DMS114 treated with DMSO at 0.1 percent for 48 hours (cell line): ENCODE data around the gene GHRHR.

ENCODE experiments used
- DNase-seq: peaks from one replicate; lab custom pipeline; 2025; ENCODE audit not compliant: unreplicated experiment; lab: John Stamatoyannopoulos, UW

The GHRHR gene

DNA sequence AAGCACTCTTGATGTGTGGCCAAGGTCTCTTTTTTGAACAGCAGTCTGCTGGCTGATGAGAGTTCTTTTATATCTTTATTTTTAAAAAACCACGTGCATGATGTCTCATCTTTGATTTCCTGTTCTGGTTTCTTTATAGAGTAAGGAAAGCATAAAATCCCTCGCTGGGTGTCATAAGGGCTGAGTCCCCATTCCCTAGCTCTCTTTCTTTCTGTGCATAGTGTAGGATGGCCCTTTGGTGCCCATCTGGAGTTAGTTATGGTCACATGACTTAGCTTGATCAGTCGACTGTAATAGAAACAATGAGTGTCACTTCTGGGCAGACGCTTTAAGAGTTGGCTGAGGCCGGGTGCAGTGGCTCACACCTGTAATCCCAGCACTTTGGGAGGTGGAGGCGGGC is 38.5 kb downstream of the GHRHR start:
- no peak for DNase-seq

DNA sequence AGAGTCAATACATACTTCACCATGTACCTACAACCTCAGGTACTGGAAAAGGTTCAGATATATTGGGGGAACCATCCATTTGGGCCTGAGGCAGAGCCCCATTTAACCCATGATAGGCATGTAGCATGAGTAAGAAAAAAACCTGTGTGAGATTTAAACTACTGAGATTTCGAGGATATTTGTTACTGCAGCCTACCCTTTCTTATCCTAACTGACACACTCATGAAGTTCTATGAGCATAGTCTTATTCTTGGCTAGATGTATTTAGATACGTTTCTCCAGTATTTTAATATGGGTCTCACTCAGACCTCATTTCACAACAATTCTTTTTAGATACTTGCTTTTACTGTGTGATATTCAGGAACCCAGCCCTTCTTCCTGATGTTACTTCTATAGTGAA is 39.3 kb downstream of the GHRHR start:
- DNase-seq, result no peak

DNA sequence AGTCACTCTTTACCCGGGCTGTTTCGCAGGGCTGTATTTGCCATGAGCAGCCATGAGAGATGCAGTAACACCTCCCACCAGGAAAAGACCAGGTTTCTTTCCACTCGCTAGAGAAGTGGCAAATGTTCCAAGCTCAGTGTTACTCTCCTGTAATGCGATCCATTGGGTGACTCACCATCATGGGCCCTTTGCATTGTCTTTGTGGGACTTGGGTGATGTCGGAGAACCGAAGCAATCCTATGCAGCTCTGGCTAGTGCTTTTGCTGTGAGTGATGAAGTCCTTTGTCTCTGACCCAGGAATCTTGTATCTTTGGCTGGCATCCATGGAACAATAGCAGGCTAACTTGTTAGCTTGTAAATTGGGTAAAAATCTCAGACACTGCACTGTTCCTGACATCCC is 40.0 kb downstream of the GHRHR start:
- DNase-seq, result no peak

DNA sequence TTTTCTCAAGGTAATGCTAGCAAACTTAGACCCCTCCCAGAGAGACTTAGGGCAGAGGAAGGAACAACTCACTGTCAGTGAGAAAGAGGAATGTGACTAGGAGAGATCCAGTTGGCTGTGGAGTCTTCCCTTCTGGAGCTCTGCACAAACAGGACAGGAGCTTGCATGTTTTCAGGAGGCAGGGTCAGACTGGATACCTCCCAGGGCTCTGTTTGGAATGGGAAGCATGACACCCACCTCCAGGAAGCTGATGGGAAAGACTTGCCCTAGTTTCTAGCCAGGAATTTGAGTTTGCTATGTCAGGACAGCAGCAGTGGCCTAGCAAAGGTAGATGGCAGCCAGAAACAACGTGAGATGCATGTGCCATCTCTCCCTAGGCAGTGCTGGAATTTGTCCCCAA is 40.6 kb downstream of the GHRHR start:
- DNase-seq, result no peak

DNA sequence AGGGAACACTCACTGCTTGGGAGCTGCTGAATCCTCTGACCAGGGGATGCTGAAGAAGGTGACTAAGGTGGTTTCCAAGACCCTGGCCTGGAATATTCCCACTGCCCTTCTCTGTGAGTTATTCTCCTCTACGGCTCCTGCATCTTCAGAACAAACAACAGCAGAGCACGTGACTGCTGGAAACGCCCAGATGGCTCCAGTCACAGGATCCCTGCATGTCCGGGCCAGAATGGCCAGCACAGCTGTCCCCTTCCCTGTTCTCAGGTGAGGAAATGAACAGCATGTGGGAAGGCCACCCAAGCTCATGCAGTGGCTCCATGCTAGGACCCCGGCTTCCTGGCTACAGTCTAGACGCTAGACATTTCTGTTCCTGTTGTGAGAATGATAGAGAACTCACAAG is 43.1 kb downstream of the GHRHR start:
- DNase-seq, result no peak

DNA sequence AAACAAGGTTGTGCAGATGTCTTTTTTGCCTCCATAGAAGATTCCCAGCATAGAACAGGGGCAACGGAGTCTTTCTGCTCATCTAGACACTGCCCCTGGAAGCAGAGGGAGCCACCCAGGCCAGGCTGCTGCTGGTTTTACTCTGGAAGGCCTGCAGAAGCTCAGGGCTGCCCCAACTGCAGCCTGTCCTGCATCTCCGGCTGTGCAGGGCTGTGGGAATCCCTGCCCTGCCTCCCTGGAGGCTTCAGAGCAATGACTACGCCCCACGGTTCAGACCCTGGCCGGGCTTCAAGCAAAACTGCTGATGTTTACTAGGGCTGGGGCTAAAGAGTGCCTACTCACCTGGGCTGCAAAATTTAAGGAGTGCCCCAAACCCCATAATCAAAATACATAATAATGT is 43.9 kb downstream of the GHRHR start:
- DNase-seq, result no peak

DNA sequence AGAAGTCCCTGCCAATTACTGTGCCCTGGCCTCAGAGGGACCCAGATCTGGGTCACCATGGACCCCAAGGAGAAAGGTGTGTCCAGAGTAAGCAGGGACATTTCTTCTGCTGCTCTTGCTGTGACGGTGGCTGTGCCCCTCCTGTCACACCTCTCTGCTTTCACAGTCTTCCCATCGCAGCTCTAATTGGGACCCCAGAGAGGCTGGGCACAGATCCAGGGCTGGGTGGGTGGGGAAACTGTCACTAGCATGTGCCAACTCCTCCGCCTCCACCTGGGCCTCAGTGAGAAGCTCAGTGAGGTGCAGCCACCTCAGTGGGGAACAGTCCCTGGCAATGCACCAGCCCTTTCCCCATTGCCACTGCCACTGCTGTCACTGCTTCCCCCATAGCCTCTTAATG is 51.1 kb downstream of the GHRHR start:
- DNase-seq, result no peak

DNA sequence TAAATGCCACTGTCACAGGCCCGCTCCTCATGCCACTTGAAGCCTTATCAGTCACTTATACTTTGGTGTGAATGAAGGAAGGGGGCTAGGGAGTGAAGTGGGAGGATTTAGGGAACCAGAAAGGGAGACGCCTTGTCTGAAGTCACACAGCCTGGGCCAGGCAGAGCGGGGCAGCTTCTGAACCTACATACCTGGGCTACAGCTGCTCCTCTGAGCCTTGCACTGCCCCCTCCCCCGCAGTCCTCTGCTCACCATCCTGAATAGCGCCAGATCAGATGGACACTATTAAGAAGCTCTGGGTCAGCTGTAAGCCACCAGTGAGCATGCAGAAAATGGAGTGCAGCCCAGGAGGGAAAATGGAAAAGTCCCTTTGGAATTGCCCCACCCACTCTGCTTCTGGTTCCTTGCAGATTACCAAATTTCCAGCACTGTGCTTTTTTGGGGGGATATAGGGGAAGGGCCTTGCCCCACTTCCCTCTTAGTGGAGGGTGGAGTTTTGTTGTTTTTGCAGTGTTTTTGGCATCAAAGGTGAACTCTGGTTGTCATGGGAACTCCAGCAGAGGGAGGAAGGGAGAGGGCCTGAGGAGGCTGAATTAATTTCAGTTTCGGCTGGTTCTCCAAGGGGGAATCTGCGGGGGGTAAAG is 53.4 kb downstream of the GHRHR start:
- no peak for DNase-seq

DNA sequence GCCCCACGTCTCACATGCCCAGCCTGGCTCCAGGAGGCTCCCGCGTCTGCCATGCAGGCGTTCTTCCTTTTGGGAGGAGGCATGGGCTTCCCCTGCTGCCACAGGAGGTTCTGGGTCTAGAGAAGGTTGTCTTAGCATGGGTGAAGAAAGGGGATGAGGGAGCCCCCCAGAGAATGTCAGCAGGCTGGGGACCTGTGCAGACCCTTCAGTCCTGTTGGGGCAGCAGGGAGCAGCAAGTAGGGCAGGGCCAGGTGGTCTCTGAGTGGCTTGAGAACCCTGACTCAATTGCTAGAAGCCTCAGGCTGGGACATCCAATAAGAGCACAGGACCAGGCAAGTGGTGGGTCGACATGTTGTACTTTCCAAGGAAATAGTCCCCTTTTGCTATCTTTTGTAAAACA is 54.0 kb downstream of the GHRHR start:
- DNase-seq, result no peak

DNA sequence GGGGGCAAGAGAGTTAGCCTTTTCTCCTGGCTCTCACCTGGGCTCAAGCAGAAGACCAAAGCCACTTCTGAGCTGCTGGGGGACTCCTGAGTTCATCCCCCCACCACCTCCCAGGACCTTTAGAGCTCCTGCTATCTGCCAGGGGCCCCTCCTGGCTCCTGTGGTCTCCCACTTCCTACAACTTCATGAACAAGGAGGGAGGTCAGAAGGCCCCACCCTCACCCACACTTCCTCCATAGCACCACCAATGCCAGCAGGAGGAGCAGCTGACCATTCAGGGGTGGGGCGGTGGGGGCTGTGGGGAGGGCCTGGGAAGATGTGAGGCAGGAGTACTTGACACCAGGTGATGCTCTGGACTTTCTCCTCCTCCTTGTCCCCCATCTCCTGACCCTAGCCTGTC is 55.8 kb downstream of the GHRHR start:
- no peak for DNase-seq

DNA sequence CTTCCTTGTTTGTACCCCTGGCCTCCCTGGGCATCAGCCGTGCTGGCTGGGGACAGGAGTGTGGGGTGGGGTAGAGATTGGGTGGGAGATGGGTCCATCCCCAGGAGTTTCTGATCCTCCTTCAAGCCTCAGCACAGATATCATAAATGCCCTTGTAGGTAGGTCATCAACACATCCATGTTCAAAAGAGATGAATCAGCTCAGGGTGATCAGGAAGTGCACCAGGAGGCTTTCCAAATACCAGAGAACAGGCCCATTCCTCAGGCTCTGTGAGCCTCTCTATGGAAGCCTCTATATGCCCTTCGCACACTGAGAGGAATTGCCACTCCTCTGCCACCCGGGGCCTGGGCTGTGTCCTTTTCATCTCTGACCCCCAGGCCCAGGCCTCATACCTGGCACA is 56.4 kb downstream of the GHRHR start:
- no peak for DNase-seq

DNA sequence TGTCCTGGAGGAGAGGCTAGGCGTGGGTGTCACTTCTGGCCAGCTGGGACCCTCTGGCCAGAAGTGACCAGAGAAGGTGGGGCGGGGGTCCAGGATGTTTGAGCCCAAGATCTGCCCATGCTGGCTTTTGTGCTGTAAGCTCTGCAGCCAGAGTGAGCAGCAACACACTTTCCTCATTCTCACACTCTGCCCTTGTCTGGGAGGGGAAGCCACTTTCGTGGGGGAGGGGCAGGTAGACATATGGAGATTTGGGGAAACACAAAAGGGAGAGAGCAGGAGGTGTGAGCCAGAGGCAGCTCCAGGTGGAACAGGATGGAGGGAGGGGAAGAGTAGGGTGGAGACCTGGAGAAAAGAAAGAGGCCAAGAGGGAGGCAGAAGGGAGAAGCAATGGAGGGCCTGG is 56.9 kb downstream of the GHRHR start:
- no peak for DNase-seq

DNA sequence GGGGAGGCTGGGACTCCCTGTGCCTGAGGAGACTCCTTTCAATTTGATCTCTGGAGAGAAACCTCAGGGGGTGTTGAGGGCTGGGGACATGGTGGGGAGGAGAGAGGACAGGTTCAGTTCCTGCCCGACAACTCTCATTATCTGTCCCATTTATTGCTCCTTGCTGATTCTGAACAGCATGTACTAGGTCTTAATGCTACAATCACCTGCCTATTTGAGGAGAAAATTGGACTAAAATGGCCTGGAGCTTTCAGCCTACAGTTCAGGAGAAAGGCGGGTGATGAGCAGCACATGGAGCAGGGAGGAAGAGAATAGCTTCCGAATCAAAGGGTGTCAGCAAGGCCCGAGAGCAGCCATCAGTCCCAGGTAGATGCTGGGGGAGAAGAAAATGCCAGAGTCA is 58.4 kb downstream of the GHRHR start:
- DNase-seq, result no peak

DNA sequence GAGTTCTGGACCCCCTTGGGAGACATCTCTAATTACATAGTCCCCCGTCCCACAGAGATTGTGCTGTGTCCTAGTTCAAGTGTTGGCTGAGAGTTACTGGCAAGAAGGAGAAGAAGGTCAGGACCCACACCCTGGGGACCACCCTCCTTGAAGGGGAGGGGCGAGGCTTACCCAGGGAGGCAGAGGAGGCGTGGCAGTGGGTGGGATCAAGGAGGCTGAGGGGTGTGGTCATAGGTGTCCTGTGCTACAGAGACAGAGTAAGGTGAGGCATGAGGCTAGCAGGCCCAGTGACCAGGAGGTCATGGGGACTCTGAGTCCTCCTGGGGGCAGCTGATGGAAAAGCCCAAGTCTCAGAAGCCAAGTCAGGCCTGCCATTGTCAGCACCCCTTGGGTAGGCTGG is 59.0 kb downstream of the GHRHR start:
- no peak for DNase-seq

DNA sequence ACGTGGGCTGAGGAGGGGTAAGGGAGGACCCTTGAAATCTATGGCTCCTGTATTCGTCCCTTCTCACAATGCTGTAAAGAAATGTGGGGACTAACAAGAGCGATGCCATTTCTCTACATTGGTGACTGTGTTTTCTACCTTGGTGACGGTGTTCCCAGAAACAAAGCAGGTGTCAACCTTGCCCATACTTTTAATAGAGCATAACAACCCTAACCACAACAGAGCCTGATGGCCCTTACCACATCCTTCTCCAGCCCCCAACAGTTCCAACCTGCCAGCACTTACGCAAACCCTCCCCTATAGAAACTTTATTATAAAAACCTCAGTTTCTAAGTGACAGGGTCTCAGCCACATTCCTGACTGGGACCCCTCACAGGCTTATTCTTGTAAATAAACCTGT is 60.1 kb downstream of the GHRHR start:
- no peak for DNase-seq

DNA sequence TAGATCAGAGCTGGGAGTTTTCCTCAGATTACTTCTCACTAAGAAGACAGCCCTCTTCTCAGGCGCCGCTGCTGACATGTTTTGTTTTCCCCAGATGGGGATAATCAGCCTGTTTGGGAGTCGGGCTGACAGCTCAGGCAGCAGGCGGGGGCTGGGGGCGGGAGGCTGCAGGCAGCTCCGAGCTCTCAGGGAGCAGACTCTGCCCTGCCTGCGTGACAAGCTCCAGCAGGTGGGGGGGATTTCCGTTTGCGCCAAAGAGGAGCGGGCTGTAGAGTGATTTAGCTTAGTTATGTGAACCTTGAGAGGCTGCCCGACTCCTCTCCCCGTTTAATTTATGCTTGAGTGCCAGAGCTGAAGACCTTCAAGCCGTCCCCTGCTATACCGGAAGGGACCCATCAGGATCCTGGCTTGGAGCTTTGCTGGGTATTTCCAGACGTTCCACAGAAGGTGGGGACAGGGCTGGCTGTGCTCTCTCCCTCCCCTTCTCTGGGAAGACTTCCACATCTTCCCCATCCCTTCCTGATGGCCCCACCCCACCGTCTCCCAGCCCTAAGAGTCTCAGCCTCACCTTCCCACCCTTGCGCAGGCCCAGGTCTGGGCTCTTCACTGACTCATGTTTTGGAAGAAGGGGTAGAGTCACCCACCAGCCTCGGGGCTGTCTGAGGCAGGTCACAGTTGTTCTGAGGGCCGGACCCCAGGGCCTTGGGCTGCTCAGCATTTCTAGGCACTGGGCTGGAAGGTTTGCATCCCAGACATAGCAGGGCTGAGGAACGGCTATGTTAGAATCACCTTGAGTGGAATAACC is 63.6 kb downstream of the GHRHR start:
- no peak for DNase-seq

DNA sequence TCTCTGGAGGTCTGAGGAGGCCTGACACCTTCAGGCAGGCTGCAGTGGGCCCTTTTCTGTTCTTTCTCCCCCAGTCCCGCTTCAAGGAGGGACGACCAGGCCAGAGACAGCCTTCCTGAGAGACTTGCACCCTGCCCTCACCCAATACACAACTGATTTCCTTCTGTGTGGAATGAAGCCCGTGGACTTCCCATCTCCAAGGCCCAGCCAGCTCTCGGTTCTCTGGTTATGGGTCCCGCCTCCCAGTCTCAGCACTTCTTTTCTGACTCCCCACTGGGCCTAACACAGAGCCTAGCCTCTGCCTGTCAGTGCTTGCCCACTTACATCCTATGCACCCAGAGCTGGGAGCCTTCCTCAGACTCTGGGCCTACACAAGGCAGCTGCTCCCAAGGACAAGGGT is 64.3 kb downstream of the GHRHR start:
- DNase-seq, result no peak

DNA sequence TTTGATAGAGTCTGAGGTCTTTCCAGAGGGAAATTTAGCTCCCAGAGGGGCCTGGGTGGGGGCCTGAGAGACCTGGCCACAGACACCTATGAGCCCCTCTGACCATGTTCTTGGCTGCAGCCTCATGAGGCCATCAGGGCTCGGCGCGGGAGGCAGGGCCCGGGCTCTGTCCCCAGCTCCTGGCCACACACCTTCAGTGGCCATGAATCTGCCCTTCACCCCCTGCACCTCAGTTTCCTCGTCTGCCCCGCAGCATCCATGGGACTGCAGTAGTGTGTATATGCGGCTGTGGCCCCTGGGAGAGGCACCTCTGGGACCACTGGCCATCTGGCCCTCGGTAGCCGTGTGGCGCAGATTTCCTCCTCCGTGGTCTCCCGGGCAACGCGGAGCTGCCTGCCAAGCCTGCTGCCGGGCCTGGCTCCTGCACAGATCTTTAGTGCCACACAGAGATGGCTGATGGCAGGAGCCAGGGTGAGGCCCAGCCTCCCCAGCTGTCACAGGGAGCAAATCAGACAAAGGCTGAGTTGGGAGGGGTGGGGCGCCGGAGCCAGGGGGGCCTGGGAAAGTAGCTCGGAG is 64.8 kb downstream of the GHRHR start:
- DNase-seq, result no peak
